ENCODE measurements around the gene RBM5. TPM values are rescaled to one million over a fixed set of nuclear protein-coding genes. Genes with fewer than 3 reads are reported as not detected.

RBM5 gene
- total RNA-seq, 2 experiments from 2014 or later, result 95.2 to 107 TPM

GRCh38 chr3:50122661-50123391 is 34.1 kb downstream of the RBM5 start:
- Mint-ChIP-seq H3K4me3 (no peak overlapping the region), H3K4me1 (ENCODE audit: low read depth) (no peaks in the 10 kb centered on the region), H3K27ac (no peak overlapping the region), H3K27me3 (no peaks in the 10 kb centered on the region), H3K9me3 (no peaks in the 10 kb centered on the region), H3K36me3 (peaks cover 11% of the 10 kb centered on the region)
- CTCF ChIA-PET, result interaction anchor here (0.9 to 2.9 kb wide), 6 partner anchors 9 to 124 kb away, joined by 3 to 9 read pairs (median 5); no protein-coding TSS in a partner anchor
- POLR2A ChIA-PET, result no interaction called here
- intact Hi-C loops (cut with micrococcal nuclease), result loop anchor here (5.0 kb wide), 1 partner anchor 149 kb away; no protein-coding TSS in a partner anchor
- DNase-seq, result no peak

- no peaks in the 10 kb centered on the region for H3K27me3 Mint-ChIP-seq
- POLR2A ChIA-PET, result no interaction called here
- no peak overlapping the region for H3K27ac Mint-ChIP-seq
- peaks cover 4% of the 10 kb centered on the region for H3K36me3 Mint-ChIP-seq
- no peaks in the 10 kb centered on the region for H3K9me3 Mint-ChIP-seq
- no peak for DNase-seq
- no peak overlapping the region for H3K4me3 Mint-ChIP-seq
- CTCF ChIA-PET, result interaction anchor here (1.4 kb wide), 1 partner anchor 66 kb away, joined by 3 read pairs; no protein-coding TSS in a partner anchor
- intact Hi-C loops (cut with micrococcal nuclease), result loop anchor here (5.0 kb wide), 1 partner anchor 149 kb away; no protein-coding TSS in a partner anchor
- no peaks in the 10 kb centered on the region for H3K4me1 Mint-ChIP-seq (ENCODE audit: low read depth)
These were observed 34.8 kb downstream of the RBM5 start for GRCh38 chr3:50123394-50124051.

GRCh38 chr3:50124052-50124799 is 35.5 kb downstream of the RBM5 start:
- no peak overlapping the region for H3K27ac Mint-ChIP-seq

GRCh38 chr3:50124800-50125178 is 36.1 kb downstream of the RBM5 start:
- H3K27ac Mint-ChIP-seq, result no peak overlapping the region
- H3K4me1 Mint-ChIP-seq (ENCODE audit: low read depth), result no peaks in the 10 kb centered on the region
- intact Hi-C loops (cut with micrococcal nuclease), result loop anchor here (5.0 kb wide), 1 partner anchor 148 kb away; no protein-coding TSS in a partner anchor
- peaks cover 1% of the 10 kb centered on the region for H3K36me3 Mint-ChIP-seq
- ChIA-PET POLR2A (no interaction called here), CTCF (no interaction called here)
- H3K9me3 Mint-ChIP-seq, result no peaks in the 10 kb centered on the region
- no peaks in the 10 kb centered on the region for H3K27me3 Mint-ChIP-seq
- DNase-seq, result no peak
- no peak overlapping the region for H3K4me3 Mint-ChIP-seq

More at GRCh38 chr3:50124052-50124799, 35.5 kb downstream of the RBM5 start:
- H3K9me3 Mint-ChIP-seq, result no peaks in the 10 kb centered on the region
- no peaks in the 10 kb centered on the region for H3K4me1 Mint-ChIP-seq (ENCODE audit: low read depth)
- peaks cover 3% of the 10 kb centered on the region for H3K36me3 Mint-ChIP-seq
- DNase-seq, result no peak
- H3K4me3 Mint-ChIP-seq, result no peak overlapping the region
- ChIA-PET CTCF (no interaction called here), POLR2A (no interaction called here)
- intact Hi-C loops (cut with micrococcal nuclease), result loop anchor here (5.0 kb wide), 1 partner anchor 148 kb away; no protein-coding TSS in a partner anchor
- H3K27me3 Mint-ChIP-seq, result no peaks in the 10 kb centered on the region

- H3K4me3 Mint-ChIP-seq, result no peak overlapping the region
- CTCF ChIA-PET, result no interaction called here
- POLR2A ChIA-PET, result no interaction called here
- H3K9me3 Mint-ChIP-seq, result no peaks in the 10 kb centered on the region
- H3K27me3 Mint-ChIP-seq, result no peaks in the 10 kb centered on the region
- no peak for DNase-seq
- no peaks in the 10 kb centered on the region for H3K36me3 Mint-ChIP-seq
- intact Hi-C loops (cut with micrococcal nuclease), result no loop called here
- H3K27ac Mint-ChIP-seq, result no peak overlapping the region
- H3K4me1 Mint-ChIP-seq (ENCODE audit: low read depth), result no peaks in the 10 kb centered on the region
These were observed 37.0 kb downstream of the RBM5 start for GRCh38 chr3:50125541-50126286.

- Mint-ChIP-seq H3K9me3 (no peaks in the 10 kb centered on the region), H3K36me3 (no peaks in the 10 kb centered on the region), H3K27me3 (no peaks in the 10 kb centered on the region), H3K27ac (no peak overlapping the region), H3K4me1 (ENCODE audit: low read depth) (no peaks in the 10 kb centered on the region), H3K4me3 (no peak overlapping the region)
- ChIA-PET CTCF (no interaction called here), POLR2A (no interaction called here)
- intact Hi-C loops (cut with micrococcal nuclease), result no loop called here
- DNase-seq, result no peak
These were observed 37.8 kb downstream of the RBM5 start for GRCh38 chr3:50126287-50127211.

GRCh38 chr3:50127251-50127691 is 38.6 kb downstream of the RBM5 start:
- H3K27me3 Mint-ChIP-seq, result no peaks in the 10 kb centered on the region
- no peaks in the 10 kb centered on the region for H3K4me1 Mint-ChIP-seq (ENCODE audit: low read depth)
- no peak for DNase-seq
- no peaks in the 10 kb centered on the region for H3K9me3 Mint-ChIP-seq
- intact Hi-C loops (cut with micrococcal nuclease), result no loop called here
- no peak overlapping the region for H3K4me3 Mint-ChIP-seq
- no peaks in the 10 kb centered on the region for H3K36me3 Mint-ChIP-seq
- POLR2A ChIA-PET, result no interaction called here
- CTCF ChIA-PET, result no interaction called here
- H3K27ac Mint-ChIP-seq, result no peak overlapping the region

GRCh38 chr3:50128001-50128400 is 39.3 kb downstream of the RBM5 start:
- intact Hi-C loops (cut with micrococcal nuclease), result no loop called here

GRCh38 chr3:50130436-50130835 is 41.7 kb downstream of the RBM5 start:
- H3K27me3 Mint-ChIP-seq, result no peaks in the 10 kb centered on the region
- ChIA-PET POLR2A (no interaction called here), CTCF (no interaction called here)
- H3K36me3 Mint-ChIP-seq, result no peaks in the 10 kb centered on the region
- intact Hi-C loops (cut with micrococcal nuclease), result no loop called here
- H3K4me1 Mint-ChIP-seq (ENCODE audit: low read depth), result no peaks in the 10 kb centered on the region
- H3K4me3 Mint-ChIP-seq, result no peak overlapping the region
- no peak overlapping the region for H3K27ac Mint-ChIP-seq
- DNase-seq, result no peak
- H3K9me3 Mint-ChIP-seq, result no peaks in the 10 kb centered on the region

More at GRCh38 chr3:50128001-50128400, 39.3 kb downstream of the RBM5 start:
- H3K36me3 Mint-ChIP-seq, result no peaks in the 10 kb centered on the region
- H3K4me1 Mint-ChIP-seq (ENCODE audit: low read depth), result no peaks in the 10 kb centered on the region
- DNase-seq, result no peak
- no peaks in the 10 kb centered on the region for H3K27me3 Mint-ChIP-seq
- no peak overlapping the region for H3K4me3 Mint-ChIP-seq
- no peaks in the 10 kb centered on the region for H3K9me3 Mint-ChIP-seq
- POLR2A ChIA-PET, result no interaction called here
- no peak overlapping the region for H3K27ac Mint-ChIP-seq
- CTCF ChIA-PET, result no interaction called here

- CTCF ChIA-PET, result interaction anchor here (0.7 to 1.8 kb wide), 2 partner anchors 10 to 134 kb away, joined by 3 to 5 read pairs; no protein-coding TSS in a partner anchor
- intact Hi-C loops (cut with micrococcal nuclease), result no loop called here
- no peak overlapping the region for H3K27ac Mint-ChIP-seq
- POLR2A ChIA-PET, result no interaction called here
- no peak for DNase-seq
- no peaks in the 10 kb centered on the region for H3K9me3 Mint-ChIP-seq
- no peak overlapping the region for H3K4me3 Mint-ChIP-seq
- no peaks in the 10 kb centered on the region for H3K27me3 Mint-ChIP-seq
- H3K4me1 Mint-ChIP-seq (ENCODE audit: low read depth), result no peaks in the 10 kb centered on the region
- no peaks in the 10 kb centered on the region for H3K36me3 Mint-ChIP-seq
These were observed 43.9 kb downstream of the RBM5 start for GRCh38 chr3:50132421-50133282.
